ENCODE data around the gene SEC14L6. TPM values are rescaled to one million over a fixed set of nuclear protein-coding genes. Genes with fewer than 3 reads are reported as not detected.
A peak's percentile ranks its signal among the peaks of the same experiment; 100 is the strongest.

Gene SEC14L6
- total RNA-seq, 1 experiment from 2014 or later = 1.1 TPM

DNA sequence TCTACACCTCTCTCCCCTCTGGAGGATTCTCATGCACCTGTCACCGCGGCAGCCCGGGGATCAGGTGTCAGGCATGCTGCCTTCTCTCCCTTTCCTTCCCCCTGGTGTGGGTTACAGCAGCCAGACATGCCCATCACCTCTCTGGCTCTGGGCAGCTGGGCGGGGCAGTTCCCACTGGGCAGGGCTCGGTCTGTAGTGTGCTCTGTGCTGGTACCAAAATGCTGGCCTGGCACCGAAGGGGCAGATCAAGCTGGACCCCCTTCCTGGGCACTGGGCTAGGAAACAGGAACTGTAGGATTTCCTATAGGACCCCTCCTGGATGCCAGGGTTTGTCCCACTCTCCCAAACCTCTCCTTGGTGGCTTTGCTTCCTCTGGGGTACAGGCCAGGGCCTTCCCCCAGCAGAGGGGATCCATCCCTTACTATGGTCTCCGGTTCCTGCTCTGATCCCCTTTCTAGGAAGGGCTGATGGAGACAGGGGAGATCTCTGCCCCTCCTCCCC, 27.1 kb upstream of the SEC14L6 start:
- DNase-seq = no peak
- H3K4me1 ChIP-seq (ENCODE audit: insufficient read depth, low read length) = no peaks in the 10 kb centered on the region
- H3K79me2 ChIP-seq (ENCODE audit: insufficient read depth, low read length) = no peaks in the 10 kb centered on the region
- H3K9me3 ChIP-seq (ENCODE audit: control insufficient read depth, low read depth, low read length) = no peaks in the 10 kb centered on the region
- peak overlapping the region; percentile 73 for H3K4me2 ChIP-seq (ENCODE audit: insufficient read depth, insufficient read length, low read length)
- no peak overlapping the region for H2BK20ac ChIP-seq (ENCODE audit: low read depth, low read length, poor library complexity, severe bottlenecking)
- no peak overlapping the region for H3T11ph ChIP-seq (ENCODE audit: low read length)
- H3K27ac ChIP-seq (ENCODE audit: insufficient read length, low read depth, low read length) = no peak overlapping the region
- H4K91ac ChIP-seq (ENCODE audit: insufficient read length, low read depth, low read length) = no peak overlapping the region
- H3K27me3 ChIP-seq (ENCODE audit: insufficient read depth, low read length) = no peaks in the 10 kb centered on the region
- TF ChIP-seq CTCF (conservative IDR thresholded peaks at IDR 0.05) = no peak
- no peak overlapping the region for H2AK5ac ChIP-seq (ENCODE audit: insufficient read length, low read length)
- H3K4me3 Mint-ChIP-seq = peak overlapping the region; percentile 51 to 75
- H4K8ac ChIP-seq (replicated peaks; ENCODE audit: insufficient read length, low read depth, low read length) = no peak overlapping the region
- peaks cover 5% of the 10 kb centered on the region for H4K20me1 ChIP-seq (ENCODE audit: control insufficient read depth, insufficient read depth, insufficient read length)
- H3K18ac ChIP-seq (ENCODE audit: insufficient read length, low read depth, low read length) = no peak overlapping the region
- no peak overlapping the region for H4K5ac ChIP-seq (ENCODE audit: insufficient read length, low read depth, low read length)
- H3K4me1 Mint-ChIP-seq = peaks cover 11 to 21% of the 10 kb centered on the region in 2 experiments
- no peak overlapping the region for H3K9ac ChIP-seq (ENCODE audit: extremely low read depth, insufficient read length, low read length)
- H3K27me3 Mint-ChIP-seq (ENCODE audit: low read depth) = peaks cover 7% of the 10 kb centered on the region
- H2BK15ac ChIP-seq (ENCODE audit: low read depth, low read length) = no peak overlapping the region
- no peak overlapping the region for H2BK12ac ChIP-seq (ENCODE audit: insufficient read length, low read depth, low read length)
- H3K14ac ChIP-seq (ENCODE audit: insufficient read depth, low read length) = no peak overlapping the region
- no peak overlapping the region for H2BK5ac ChIP-seq (ENCODE audit: insufficient read length, low read length)
- no CpG with 5 or more reads among the region's 7 CpGs for WGBS (ENCODE audit: extremely low coverage, insufficient read length, low lambda C conversion rate)
- H3K4ac ChIP-seq (ENCODE audit: low read depth, low read length) = no peak overlapping the region
- no peak overlapping the region for H2BK120ac ChIP-seq (ENCODE audit: low read depth, low read length, poor library complexity, severe bottlenecking)
- H3K36me3 Mint-ChIP-seq (ENCODE audit: insufficient read depth in 1 of 3, low read depth in 3 of 3) = peaks cover 13 to 32% (median 25%) of the 10 kb centered on the region in 3 experiments; a peak in 6 of 7 replicates
- no peaks in the 10 kb centered on the region for H3K9me3 Mint-ChIP-seq
- H2AFZ ChIP-seq (ENCODE audit: low read length) = no peak overlapping the region
- H3K23me2 ChIP-seq (ENCODE audit: insufficient read length, low read depth, low read length, poor library complexity, severe bottlenecking) = peaks cover 7% of the 10 kb centered on the region
- H3K79me1 ChIP-seq (ENCODE audit: insufficient read depth, low read depth, low read length, poor library complexity, severe bottlenecking) = no peaks in the 10 kb centered on the region
- no peak overlapping the region for H3K56ac ChIP-seq (ENCODE audit: insufficient read length, low read depth, low read length)
- H3K23ac ChIP-seq (ENCODE audit: insufficient read length, low read depth, low read length) = no peak overlapping the region
- no peak overlapping the region for H3K27ac Mint-ChIP-seq
